GM18858 (cell line): ENCODE measurements around the gene SLC26A5.
"Not testable (repeated sequence)": the region's sequence is repeated elsewhere in the genome, so short reads cannot be mapped to it uniquely, and the experiment has no call there.

Experiments
- ATAC-seq: cut with Tn5 transposase; IDR thresholded peaks from one replicate; pipeline ENCODE4 v1.9.1; 2021; ENCODE audit not compliant: unreplicated experiment

The SLC26A5 gene, protein sequence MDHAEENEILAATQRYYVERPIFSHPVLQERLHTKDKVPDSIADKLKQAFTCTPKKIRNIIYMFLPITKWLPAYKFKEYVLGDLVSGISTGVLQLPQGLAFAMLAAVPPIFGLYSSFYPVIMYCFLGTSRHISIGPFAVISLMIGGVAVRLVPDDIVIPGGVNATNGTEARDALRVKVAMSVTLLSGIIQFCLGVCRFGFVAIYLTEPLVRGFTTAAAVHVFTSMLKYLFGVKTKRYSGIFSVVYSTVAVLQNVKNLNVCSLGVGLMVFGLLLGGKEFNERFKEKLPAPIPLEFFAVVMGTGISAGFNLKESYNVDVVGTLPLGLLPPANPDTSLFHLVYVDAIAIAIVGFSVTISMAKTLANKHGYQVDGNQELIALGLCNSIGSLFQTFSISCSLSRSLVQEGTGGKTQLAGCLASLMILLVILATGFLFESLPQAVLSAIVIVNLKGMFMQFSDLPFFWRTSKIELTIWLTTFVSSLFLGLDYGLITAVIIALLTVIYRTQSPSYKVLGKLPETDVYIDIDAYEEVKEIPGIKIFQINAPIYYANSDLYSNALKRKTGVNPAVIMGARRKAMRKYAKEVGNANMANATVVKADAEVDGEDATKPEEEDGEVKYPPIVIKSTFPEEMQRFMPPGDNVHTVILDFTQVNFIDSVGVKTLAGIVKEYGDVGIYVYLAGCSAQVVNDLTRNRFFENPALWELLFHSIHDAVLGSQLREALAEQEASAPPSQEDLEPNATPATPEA

DNA sequence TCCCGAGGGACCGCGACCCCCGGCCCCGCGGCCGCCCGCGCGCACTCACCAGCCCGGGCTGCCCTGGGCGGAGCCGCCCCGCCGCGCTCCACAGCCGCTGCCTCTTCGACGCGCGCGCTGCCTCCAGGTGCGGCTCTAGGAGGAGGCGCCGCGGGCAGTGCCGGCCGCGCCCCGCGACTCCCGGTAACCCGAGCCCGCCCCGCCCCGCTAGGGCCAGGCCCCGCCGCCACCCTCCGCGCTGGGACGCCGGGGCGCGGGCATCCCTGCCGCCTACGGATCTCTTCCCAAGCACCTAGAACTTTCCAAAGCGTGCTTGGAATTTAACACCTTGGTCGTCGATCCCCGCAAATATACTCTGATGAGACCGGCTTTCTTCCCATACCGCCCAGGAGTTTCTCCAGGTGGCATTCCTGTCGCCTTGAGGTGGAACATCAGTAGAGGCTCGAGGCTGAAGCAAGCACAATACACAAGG, at the start of gene SLC26A5:
Gene SLC26A5, minus strand, starts transcription at position 159 of the 472 bp plus-strand sequence. CDS start 24,693 bp downstream, outside the sequence.
- ATAC-seq = no peak

GRCh38 chr7:103487419-103487818, 41.4 kb upstream of the SLC26A5 start:
- no peak for ATAC-seq

- not testable (repeated sequence) for ATAC-seq
Observed at GRCh38 chr7:103486873-103487272, 40.9 kb upstream of the SLC26A5 start.

GRCh38 chr7:103480771-103481170, 34.8 kb upstream of the SLC26A5 start:
- no peak for ATAC-seq

GRCh38 chr7:103474956-103475355, 28.9 kb upstream of the SLC26A5 start:
- no peak for ATAC-seq

DNA sequence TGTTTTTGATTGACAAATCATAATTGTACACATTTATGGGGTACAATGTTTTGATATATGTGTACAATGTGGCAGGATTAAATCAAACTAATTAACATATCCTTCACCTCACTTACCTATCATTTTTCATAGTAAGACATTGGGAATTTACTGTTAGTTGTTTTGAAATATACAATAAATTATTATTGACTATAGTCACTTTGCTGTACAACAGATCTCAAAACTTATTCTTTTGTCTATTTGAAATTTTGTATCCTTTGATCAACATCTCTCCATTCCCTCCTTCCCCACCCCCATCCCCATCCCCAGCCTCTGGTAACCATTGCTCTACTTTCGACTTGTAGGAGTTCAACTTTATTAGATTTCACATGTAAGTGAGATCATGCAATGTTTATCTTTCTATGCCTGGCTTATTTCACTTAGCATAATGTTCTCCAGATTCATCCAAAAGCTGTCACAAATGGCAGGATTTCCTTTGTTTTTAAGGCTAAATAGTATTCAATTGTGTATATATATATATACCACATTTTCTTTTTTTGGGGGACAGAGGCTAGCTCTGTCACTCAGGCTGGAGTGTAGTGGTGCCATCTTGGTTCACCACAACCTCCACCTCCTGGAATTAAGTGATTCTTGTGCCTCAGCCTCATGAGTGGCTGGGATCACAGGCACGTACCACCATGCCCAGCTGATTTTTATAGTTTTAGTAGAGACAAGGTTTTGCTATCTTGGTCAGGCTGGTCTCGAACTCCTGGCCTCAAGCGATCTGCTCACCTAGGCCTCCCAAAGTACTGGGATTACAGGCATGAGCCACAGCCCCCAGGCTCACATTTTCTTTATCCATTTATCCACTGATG, 23.3 kb upstream of the SLC26A5 start:
- no peak for ATAC-seq

DNA sequence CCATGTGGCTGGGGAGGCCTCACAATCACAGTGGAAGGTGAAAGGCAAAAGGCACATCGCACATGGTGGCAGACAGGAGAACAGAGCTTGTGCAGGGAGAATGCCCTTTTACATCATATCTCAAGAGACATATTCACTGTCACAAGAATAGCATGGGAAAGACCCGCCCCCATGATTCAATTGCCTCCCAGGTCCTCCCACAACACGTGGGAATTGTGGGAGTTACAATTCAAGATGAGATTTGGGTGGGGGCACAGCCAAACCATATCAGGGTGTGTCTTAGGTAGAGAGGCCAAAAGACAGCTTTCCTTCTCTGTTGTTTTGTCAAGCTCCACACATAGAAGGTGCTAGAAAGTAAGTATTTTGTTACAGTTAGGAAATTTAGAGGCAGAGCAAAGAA, 20.8 kb upstream of the SLC26A5 start:
- no peak for ATAC-seq

- no peak for ATAC-seq
Observed at GRCh38 chr7:103462358-103462757, 16.4 kb upstream of the SLC26A5 start.

DNA sequence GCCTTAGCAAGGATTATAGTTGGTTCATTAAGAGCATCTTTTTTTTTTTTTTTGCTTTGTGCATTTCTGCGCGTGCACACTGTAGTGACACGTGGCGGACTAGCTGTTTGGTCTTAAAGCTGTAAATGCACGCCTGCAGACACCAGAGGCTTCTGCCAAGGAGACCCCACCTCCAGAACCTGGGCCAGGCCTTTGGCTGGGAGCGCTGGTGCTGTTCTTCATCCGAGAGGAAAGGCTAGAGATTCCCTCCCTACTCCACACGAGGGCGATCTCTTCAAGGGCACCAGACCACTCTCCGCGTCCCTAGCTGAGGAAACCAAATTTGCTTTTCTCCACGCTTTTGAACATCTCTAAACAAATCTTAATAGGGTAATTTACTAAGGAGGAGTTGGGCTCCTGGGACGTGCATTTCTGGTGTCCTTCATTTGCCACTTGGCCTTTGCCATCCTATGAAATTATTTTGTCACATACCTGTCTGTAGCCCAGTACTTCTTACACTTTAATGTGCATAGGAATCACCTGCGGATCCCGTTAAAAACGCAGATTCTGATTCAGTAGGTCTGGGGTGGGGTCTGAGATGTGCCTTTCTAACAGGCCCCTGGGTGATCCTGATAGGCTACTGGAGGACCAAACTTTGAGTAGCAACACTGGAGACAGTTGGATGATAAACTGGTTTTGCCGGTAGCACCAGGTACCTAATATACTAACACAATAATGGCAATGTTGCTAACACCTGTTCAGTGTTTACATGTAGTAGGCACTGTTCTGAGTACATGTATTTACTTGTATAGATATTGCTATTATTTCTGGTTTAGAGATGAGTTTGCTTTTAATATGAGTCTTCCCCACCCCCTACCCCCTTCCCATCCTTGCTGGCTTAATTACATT, 1.3 kb upstream of the SLC26A5 start:
- peak; percentile 63 for ATAC-seq

GRCh38 chr7:103445228-103446048, 569 bp downstream of the SLC26A5 start:
- ATAC-seq = no peak

GRCh38 chr7:103439661-103440060, 6.3 kb downstream of the SLC26A5 start:
- ATAC-seq = no peak

DNA sequence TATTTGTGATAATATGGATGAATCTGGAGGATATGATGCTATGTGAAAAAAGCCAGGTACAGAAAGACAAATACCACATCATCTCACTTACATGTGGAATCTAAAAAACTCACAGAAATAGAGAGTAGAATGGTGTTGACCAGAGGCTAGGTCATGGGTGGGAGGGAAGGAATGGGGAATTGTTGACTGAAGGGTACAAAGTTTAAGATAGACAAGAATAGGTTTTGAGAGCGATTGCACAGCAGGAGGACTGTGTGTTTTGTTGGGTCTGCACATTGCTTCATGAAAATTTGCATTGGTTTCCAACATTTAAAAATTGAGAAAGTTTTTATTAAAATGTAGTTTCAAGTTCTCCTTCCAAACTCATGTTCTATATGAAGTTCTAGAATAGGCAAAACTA, 8.4 kb downstream of the SLC26A5 start:
- ATAC-seq = no peak

GRCh38 chr7:103432712-103433111, 13.3 kb downstream of the SLC26A5 start:
- peak; percentile 65 for ATAC-seq

- no peak for ATAC-seq
Observed at GRCh38 chr7:103425177-103425576, 20.8 kb downstream of the SLC26A5 start.

GRCh38 chr7:103423467-103424179, 22.4 kb downstream of the SLC26A5 start:
- no peak for ATAC-seq

GRCh38 chr7:103420857-103421384, 25.1 kb downstream of the SLC26A5 start:
- no peak for ATAC-seq

DNA sequence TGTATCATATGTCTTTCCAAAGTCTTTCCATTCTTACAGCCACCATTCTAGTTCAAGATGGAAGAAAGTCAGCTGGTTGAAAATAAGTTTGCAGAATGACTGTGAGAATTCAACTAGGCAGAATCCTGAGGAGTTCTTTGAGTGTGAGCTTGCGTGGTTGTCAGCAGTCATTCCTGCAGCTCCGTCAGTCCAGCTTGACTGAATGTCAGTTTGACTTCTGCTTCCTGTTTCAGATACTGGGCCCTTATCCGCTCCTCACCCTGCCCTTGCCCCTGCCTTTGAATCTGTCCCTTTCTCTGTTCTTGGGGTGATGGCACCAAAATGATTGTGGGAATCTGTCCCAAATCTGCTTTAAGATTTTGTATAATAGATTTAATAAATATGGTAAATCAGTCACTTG, 27.8 kb downstream of the SLC26A5 start:
- ATAC-seq = no peak

- no peak for ATAC-seq
Observed at GRCh38 chr7:103413407-103413806, 32.6 kb downstream of the SLC26A5 start.
